MCF 10A (cell line): ENCODE data around the gene POLH. TPM values are rescaled to one million over a fixed set of nuclear protein-coding genes. Genes with fewer than 3 reads are reported as not detected.

ENCODE experiments used
- BruUV-seq: library from RNA; stranded (reverse); fragments of 400-500 nt; replicated peaks from 2 replicates; lab custom pipeline; 2021; lab: Mats Ljungman, UMichigan
- CTCF ChIA-PET: fragments of 300-600 bp; sonication (Branson Sonifier 250); formaldehyde crosslinking; extraction: SDS; loops from one replicate; lab custom pipeline; 2021; ENCODE audit warnings: antibody characterized with exemption, inconsistent platforms; lab: Yijun Ruan, JAX
- POLR2A ChIA-PET: fragments of 300-600, 350-650 bp; sonication (Branson Sonifier 250); formaldehyde crosslinking; extraction: SDS; loops from one replicate; lab custom pipeline; 2020; ENCODE audit warnings: antibody characterized with exemption, inconsistent platforms; lab: Yijun Ruan, JAX
- DNase-seq: peaks from one replicate; pipeline ENCODE4 v3.0.0-alpha.2; 2018; ENCODE audit not compliant: unreplicated experiment
- H3K27ac Mint-ChIP-seq: one replicate; pipeline ENCODE4 v1.8.0; 2022; ENCODE audit warnings: mild to moderate bottlenecking, low read depth, mixed read lengths; ENCODE audit not compliant: unreplicated experiment
- H3K27me3 Mint-ChIP-seq: one replicate; pipeline ENCODE4 v1.8.0; 2022; ENCODE audit warnings: mixed read lengths; ENCODE audit not compliant: insufficient read depth, unreplicated experiment
- H3K36me3 Mint-ChIP-seq: one replicate; pipeline ENCODE4 v1.8.0; 2022; ENCODE audit warnings: mild to moderate bottlenecking, moderate library complexity, mixed read lengths; ENCODE audit not compliant: insufficient read depth, unreplicated experiment
- H3K4me1 Mint-ChIP-seq: one replicate; pipeline ENCODE4 v1.8.0; 2022; ENCODE audit warnings: mixed read lengths; ENCODE audit not compliant: insufficient read depth, unreplicated experiment
- H3K4me3 Mint-ChIP-seq: one replicate; pipeline ENCODE4 v1.8.0; 2022; ENCODE audit warnings: mild to moderate bottlenecking, moderate library complexity, mixed read lengths; ENCODE audit not compliant: unreplicated experiment
- H3K9me3 Mint-ChIP-seq: one replicate; pipeline ENCODE4 v1.8.0; 2022; ENCODE audit warnings: mixed read lengths; ENCODE audit not compliant: unreplicated experiment
- intact Hi-C: fragments of 100-400 bp; cut with micrococcal nuclease; formaldehyde crosslinking; loops from 2 replicates; pipeline ENCODE4 v1.14.1; 2022
- total RNA-seq: library from RNA; stranded (reverse); gene quantifications from 2 replicates; pipeline ENCODE4 v1.2.3, GENCODE V29; 2022
- TF ChIP-seq, protein P1 (sequence below): fragments of 200-600 bp; IDR thresholded peaks from one replicate; pipeline ENCODE4 v1.8.0; 2022; ENCODE audit warnings: antibody characterized with exemption, mild to moderate bottlenecking; ENCODE audit not compliant: unreplicated experiment

POLH gene
- total RNA-seq, 1 experiment from 2014 or later = 36.7 TPM

DNA sequence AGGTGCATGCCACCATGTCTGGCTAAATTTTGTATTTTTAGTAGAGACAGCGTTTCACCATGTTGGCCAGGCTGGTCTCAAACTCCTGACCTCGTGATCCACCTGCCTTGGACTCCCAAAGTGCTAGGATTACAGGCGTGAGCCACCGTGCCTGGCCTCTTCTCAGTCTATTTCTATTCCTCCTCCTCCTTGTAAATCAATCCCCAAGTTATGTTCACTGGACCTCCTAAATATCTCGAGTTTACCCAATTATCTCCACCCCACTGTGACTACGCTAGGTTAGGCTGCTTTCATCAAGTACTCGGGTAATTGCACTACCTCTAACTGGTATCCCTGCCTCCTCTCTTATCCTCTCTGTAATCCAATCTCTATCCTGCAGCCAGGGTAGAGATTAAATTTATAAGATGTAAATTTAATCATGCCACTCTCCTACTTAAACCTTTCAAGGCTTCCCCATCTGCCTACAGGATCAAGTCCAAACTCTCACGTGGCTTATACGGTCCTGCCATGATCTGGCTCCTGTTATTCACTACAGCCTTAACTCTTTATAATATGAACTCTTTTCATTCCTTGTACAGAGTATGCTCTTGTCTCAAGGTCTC is 58.8 kb downstream of the POLH start:
- ChIA-PET POLR2A (interaction anchor here (0.6 to 2.3 kb wide), 13 partner anchors 12 to 444 kb away, joined by 3 to 9 read pairs (median 5); partner anchors contain the start of genes POLH and XPO5), CTCF (interaction anchor here (0.6 to 1.7 kb wide), 3 partner anchors 13 to 633 kb away, joined by 4 to 7 read pairs (median 6); no protein-coding TSS in a partner anchor)
- TF ChIP-seq, protein P1, sequence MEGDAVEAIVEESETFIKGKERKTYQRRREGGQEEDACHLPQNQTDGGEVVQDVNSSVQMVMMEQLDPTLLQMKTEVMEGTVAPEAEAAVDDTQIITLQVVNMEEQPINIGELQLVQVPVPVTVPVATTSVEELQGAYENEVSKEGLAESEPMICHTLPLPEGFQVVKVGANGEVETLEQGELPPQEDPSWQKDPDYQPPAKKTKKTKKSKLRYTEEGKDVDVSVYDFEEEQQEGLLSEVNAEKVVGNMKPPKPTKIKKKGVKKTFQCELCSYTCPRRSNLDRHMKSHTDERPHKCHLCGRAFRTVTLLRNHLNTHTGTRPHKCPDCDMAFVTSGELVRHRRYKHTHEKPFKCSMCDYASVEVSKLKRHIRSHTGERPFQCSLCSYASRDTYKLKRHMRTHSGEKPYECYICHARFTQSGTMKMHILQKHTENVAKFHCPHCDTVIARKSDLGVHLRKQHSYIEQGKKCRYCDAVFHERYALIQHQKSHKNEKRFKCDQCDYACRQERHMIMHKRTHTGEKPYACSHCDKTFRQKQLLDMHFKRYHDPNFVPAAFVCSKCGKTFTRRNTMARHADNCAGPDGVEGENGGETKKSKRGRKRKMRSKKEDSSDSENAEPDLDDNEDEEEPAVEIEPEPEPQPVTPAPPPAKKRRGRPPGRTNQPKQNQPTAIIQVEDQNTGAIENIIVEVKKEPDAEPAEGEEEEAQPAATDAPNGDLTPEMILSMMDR = no peak
- H3K9me3 Mint-ChIP-seq = no peaks in the 10 kb centered on the region
- no peak for DNase-seq
- H3K36me3 Mint-ChIP-seq = peaks cover 36% of the 10 kb centered on the region
- H3K27me3 Mint-ChIP-seq = no peaks in the 10 kb centered on the region
- BruUV-seq = no TSS peak
- H3K4me3 Mint-ChIP-seq = no peak overlapping the region
- H3K4me1 Mint-ChIP-seq = peaks cover 15% of the 10 kb centered on the region
- no peak overlapping the region for H3K27ac Mint-ChIP-seq
- intact Hi-C loops = loop anchor here (5.0 kb wide), 1 partner anchor 32 kb away; no protein-coding TSS in a partner anchor

DNA sequence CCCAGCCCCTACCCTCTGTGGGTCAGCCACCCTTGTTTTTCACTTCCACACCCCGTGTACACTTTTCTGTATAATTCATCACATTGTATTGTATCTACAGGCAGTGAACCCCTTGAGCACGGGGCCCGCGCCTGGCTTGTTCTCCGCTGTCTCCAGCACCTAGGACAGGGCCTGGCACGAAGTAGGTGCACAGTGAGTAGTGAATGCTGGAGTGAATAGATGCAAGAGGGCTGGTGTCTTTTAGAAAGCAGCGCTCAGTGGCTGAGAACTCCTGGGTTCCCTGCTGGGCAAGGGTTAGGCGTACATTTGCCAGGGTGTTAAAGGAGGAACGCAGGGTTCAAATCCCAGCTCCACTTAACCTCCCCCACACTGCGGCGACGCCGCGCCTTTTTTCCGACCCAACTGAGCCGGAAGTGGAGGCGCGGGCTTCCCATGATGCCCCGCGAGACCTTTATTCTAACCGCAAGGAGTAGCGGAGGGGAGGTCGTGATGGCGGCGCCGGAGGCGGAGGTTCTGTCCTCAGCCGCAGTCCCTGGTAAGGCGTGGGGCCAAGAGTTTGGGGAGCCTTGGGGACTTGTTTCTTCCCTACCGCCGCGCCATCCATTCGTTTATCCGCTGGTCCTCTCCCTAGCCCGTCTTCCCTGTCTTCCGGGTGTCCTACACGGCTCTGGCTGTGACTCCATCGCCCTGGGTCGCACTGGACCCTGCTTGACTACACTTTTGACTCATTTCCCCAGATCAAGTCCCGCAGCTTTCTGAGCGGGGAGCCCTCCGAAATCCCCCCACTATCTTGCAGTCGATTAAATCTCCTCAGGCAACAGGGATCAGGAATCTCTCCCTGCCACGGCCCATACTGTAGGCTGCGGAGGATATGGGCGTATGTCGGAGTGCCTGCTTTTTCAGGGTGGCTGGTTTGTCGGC is 59.7 kb downstream of the POLH start, which contains the start of gene MAD2L1BP:
Gene MAD2L1BP (plus strand): TSS at position 454 of the 921 bp plus-strand sequence. CDS start 36 bp downstream, at position 490.
- intact Hi-C loops = no loop called here
- Mint-ChIP-seq H3K9me3 (no peaks in the 10 kb centered on the region), H3K4me3 (peak within 1 kb of the TSS; percentile 93), H3K27me3 (no peaks in the 10 kb centered on the region), H3K27ac (peak within 1 kb of the TSS; percentile 92), H3K4me1 (peaks cover 14% of the 10 kb centered on the region), H3K36me3 (peaks cover 44% of the 10 kb centered on the region)
- TF ChIP-seq, protein P1 = no peak
- DNase-seq = peak; percentile 77
- POLR2A ChIA-PET = interaction anchor here (0.6 to 2.3 kb wide), 22 partner anchors 8 to 1066 kb away, joined by 3 to 9 read pairs (median 4); partner anchors contain the start of genes POLH and XPO5
- CTCF ChIA-PET = interaction anchor here (0.7 to 1.7 kb wide), 3 partner anchors 14 to 51 kb away, joined by 3 to 6 read pairs (median 4); no protein-coding TSS in a partner anchor
- BruUV-seq = no TSS peak

DNA sequence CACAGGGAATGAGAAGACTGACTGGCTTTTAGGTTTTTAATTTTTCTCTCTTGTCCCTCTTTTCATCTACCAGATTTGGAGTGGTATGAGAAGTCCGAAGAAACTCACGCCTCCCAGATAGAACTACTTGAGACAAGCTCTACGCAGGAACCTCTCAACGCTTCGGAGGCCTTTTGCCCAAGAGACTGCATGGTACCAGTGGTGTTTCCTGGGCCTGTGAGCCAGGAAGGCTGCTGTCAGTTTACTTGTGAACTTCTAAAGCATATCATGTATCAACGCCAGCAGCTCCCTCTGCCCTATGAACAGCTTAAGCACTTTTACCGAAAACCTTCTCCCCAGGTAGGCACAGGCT is 60.3 kb downstream of the POLH start:
- BruUV-seq = TSS peak; percentile 61
- no peak for DNase-seq

More for the DNA sequence above, 60.3 kb downstream of the POLH start:
- ChIA-PET POLR2A (interaction anchor here (0.7 to 2.3 kb wide), 17 partner anchors 9 to 1066 kb away, joined by 3 to 8 read pairs (median 4); partner anchors contain the start of genes POLH and XPO5), CTCF (interaction anchor here (0.5 to 1.7 kb wide), 5 partner anchors 29 to 278 kb away, joined by 3 to 6 read pairs (median 3); no protein-coding TSS in a partner anchor)
- Mint-ChIP-seq H3K4me3 (peak overlapping the region; percentile 93), H3K27me3 (no peaks in the 10 kb centered on the region), H3K27ac (peak overlapping the region; percentile 92), H3K4me1 (peaks cover 10% of the 10 kb centered on the region), H3K9me3 (no peaks in the 10 kb centered on the region), H3K36me3 (peaks cover 50% of the 10 kb centered on the region)
- TF ChIP-seq, protein P1 = no peak
- intact Hi-C loops = no loop called here
